ENCODE data around the gene RCAN2.

DNA sequence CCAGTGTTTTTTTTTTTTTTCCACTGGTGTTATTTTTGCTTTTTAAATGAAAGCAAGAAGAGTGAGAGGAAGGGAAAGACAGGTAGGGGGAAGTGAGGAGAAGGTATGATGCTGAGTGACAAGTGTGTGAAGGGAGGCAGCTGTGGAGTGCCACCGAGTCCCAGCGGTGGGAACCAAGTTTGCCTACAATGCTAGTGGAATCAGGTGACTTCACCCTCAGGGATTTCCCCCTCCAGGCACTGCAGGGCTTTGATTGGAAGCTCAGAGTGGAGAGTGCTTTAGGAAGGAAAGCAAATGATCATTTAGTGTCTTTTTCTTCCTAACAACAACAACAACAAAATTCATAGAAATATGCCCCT lies 200.0 kb downstream of the RCAN2 start:
- TF ChIP-seq TAF1 (IDR thresholded peaks at IDR 0.05; ENCODE audit: borderline replicate concordance, insufficient read depth, low read length) (no peak), SIN3A (IDR thresholded peaks at IDR 0.05; ENCODE audit: borderline replicate concordance, insufficient read depth, low read length) (no peak)

Data from PFSK-1 (cell line).